ENCODE data around the gene UGT1A4.
"Not testable (repeated sequence)": the region's sequence is repeated elsewhere in the genome, so short reads cannot be mapped to it uniquely, and the experiment has no call there.

UGT1A4 gene

DNA sequence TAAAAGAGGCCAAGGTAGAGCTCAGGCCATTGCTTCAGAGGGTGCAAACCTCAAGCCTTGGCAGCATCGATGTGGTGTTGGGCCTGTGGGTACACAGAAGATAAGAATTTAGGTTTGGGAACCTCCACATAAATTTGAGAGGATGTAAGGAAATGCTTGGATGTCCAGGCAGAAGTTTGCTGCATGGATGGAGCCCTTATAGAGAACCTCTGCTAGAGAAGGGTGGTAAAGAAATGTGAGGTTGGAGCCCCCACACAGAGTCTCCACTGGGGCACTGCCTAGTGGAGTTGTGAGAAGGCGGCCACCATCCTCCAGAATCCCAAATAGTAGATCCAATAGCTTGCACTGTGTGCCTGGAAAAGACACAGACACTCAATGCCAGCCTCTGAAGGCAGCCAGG, 32.2 kb downstream of the UGT1A4 start:
- not testable (repeated sequence) for DNase-seq (ENCODE audit: low spot score)

- DNase-seq (ENCODE audit: low spot score): not testable (repeated sequence)
Measured at GRCh38 chr2:233751212-233752009, 32.9 kb downstream of the UGT1A4 start.

GRCh38 chr2:233754872-233755611, 36.5 kb downstream of the UGT1A4 start:
- no peak for DNase-seq (ENCODE audit: low spot score)

GRCh38 chr2:233756429-233757081, 38.0 kb downstream of the UGT1A4 start:
- DNase-seq (ENCODE audit: low spot score): no peak

DNA sequence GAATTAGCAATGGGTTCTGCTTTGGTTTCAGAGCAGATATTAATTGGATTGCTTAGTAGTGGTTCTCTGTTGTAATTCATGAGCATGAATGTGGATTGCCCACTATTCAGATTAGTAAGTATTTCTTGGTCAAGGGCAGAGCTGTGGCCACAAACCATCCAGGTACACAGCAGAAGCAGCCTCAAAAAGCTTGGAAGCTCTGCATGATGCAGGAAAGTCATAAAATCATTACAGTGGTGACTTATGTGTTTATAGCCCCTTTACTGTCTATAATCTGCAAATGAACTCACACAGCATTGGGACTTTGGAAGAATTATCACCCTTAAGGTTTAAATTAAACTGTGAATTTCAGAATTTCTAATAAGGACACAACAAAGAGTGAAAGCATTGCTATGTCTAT, 39.6 kb downstream of the UGT1A4 start:
- DNase-seq (ENCODE audit: low spot score): no peak

- DNase-seq (ENCODE audit: low spot score): no peak
Measured at GRCh38 chr2:233758849-233759248, 40.3 kb downstream of the UGT1A4 start.

DNA sequence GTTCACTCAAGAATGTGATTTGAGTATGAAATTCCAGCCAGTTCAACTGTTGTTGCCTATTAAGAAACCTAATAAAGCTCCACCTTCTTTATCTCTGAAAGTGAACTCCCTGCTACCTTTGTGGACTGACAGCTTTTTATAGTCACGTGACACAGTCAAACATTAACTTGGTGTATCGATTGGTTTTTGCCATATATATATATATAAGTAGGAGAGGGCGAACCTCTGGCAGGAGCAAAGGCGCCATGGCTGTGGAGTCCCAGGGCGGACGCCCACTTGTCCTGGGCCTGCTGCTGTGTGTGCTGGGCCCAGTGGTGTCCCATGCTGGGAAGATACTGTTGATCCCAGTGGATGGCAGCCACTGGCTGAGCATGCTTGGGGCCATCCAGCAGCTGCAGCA, 41.5 kb downstream of the UGT1A4 start, which contains the start of gene UGT1A1:
Gene UGT1A1, plus strand, starts transcription at position 228 of the 400 bp plus-strand sequence. Its CDS starts 18 bp downstream, at position 246.
- DNase-seq (ENCODE audit: low spot score): no peak

DNA sequence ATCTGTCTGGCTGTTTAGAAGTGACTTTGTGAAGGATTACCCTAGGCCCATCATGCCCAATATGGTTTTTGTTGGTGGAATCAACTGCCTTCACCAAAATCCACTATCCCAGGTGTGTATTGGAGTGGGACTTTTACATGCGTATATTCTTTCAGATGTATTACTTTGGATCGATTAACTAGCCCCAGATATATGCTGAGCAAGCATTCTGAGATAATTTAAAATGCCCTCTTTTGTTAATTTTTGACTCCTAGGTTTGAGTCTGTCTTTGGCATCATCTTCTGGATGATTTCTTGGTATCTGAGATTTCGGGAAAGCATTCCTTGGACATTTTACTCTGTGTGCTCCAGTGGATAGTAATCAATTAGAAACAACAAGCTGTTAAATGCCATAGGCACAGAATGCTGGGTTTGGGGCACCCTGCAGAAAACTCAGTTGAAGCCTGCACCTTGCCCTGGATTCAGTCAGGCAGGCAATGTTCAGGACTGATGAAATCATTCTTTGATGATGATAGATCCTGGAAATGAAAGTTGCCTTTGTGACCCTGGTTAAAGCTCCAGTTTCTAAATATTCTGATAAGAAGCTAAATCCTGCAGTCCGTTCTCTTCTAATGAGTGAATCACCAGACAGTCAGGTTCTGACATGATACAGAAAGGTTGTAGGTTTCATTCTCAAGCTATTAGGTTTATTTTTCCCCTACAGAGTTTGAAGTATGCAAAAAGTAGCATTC, 42.7 kb downstream of the UGT1A4 start:
- no peak for DNase-seq (ENCODE audit: low spot score)

DNA sequence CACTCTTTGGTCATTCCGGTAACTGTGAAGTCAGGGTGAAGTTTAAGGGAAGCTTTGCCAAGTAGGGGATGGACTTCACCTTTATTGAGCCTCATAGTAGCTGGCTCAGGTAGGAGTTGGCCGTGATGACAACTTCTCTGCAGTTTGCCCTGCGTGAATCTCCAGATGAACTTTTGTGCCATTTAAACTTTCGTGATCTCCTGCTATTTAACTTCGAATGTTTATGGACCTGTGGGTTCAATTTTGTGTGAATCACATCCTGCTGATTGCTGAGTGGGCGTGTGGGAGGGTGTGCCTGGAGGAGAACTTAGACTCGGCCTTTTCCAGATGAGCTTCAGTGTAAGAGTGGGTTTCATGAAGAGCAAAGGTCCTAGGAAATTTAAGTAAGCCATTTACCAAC, 45.7 kb downstream of the UGT1A4 start:
- no peak for DNase-seq (ENCODE audit: low spot score)

GRCh38 chr2:233764761-233765160, 46.2 kb downstream of the UGT1A4 start:
- no peak for DNase-seq (ENCODE audit: low spot score)

DNA sequence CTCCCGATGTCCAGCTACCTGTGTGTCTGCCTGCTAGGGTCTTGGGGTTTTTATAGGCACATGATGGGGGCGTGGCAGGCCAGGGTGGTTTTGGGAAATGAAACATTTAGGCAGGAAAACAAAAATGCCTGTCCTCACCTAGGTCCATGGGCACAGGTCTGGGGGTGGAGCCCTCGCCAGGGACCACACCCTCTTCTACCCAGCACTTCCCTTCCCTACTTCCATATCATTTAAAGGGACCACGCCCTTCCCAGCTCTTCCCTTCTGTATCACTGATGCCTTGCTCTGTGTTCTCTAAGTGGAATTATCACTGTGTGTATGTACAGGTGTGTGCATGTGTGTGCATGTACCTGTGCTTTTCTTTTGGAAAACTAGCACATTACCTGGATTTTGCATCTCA, 47.9 kb downstream of the UGT1A4 start:
- no peak for DNase-seq (ENCODE audit: low spot score)

GRCh38 chr2:233768076-233768475, 49.5 kb downstream of the UGT1A4 start:
- no peak for DNase-seq (ENCODE audit: low spot score)

GRCh38 chr2:233769260-233769659, 50.7 kb downstream of the UGT1A4 start:
- no peak for DNase-seq (ENCODE audit: low spot score)

GRCh38 chr2:233772153-233772552, 53.6 kb downstream of the UGT1A4 start:
- DNase-seq (ENCODE audit: low spot score): no peak

GRCh38 chr2:233772583-233772982, 54.0 kb downstream of the UGT1A4 start:
- DNase-seq (ENCODE audit: low spot score): peak; percentile 27

GRCh38 chr2:233773854-233774253, 55.3 kb downstream of the UGT1A4 start:
- DNase-seq (ENCODE audit: low spot score): no peak

- no peak for DNase-seq (ENCODE audit: low spot score)
Measured at GRCh38 chr2:233775414-233775813, 56.9 kb downstream of the UGT1A4 start.

GRCh38 chr2:233778030-233778429, 59.5 kb downstream of the UGT1A4 start, which contains the start of gene MROH2A:
TSS of gene MROH2A (plus strand) at chr2:233778330. CDS start at chr2:233779359, 1,029 bp downstream.
- DNase-seq (ENCODE audit: low spot score): no peak

DNA sequence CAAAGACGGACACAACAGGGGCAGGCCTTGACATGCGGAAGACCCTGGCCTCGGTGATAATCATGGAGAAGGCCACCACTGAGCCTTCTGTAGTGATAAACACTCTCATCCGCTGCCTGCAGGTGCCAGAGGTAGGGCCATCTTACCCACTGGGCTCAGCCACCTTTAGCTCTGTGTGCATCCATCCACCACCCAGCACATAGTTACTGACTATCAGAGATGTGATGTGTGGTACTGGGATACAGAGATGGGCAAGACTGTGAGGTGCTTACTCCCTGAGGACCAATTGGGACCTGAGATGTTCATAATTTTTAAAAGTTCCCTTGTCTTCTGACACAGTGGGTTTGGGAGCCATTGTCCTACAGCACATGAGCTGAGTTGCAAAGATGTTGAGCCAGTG, 61.2 kb downstream of the UGT1A4 start:
- DNase-seq (ENCODE audit: low spot score): no peak

GRCh38 chr2:233780771-233781170, 62.2 kb downstream of the UGT1A4 start:
- no peak for DNase-seq (ENCODE audit: low spot score)

DNA sequence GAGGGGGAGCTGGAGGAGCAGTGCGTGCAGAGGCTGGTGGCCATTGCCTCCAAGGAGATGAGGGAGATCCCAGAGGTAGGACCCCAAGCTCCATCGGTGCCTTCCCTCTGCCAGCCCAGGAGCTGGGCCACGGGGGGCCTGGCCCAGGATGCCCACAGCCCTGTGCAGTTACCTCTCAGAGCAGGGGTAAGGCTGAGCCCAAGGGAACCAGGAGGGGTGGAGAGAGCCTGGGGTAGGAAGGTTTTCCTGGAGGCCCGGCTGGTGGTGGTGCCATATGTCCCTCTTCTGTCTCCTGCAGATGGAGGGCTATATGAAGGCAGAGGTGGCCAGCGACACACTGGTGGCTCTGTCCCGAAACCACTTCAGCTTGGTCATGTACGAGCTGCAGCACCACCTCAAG, 71.0 kb downstream of the UGT1A4 start:
- DNase-seq (ENCODE audit: low spot score): no peak
